ENCODE measurements around the gene HOMER3. TPM values are rescaled to one million over a fixed set of nuclear protein-coding genes. Genes with fewer than 3 reads are reported as not detected.

Gene HOMER3
- total and polyA plus RNA-seq, 9 of the 15 experiments (the other 6 are each of a cell fraction or from before 2014, with no cell fraction given), result 1.3 to 5.1 (median 3.7) TPM; not detected in 2

DNA sequence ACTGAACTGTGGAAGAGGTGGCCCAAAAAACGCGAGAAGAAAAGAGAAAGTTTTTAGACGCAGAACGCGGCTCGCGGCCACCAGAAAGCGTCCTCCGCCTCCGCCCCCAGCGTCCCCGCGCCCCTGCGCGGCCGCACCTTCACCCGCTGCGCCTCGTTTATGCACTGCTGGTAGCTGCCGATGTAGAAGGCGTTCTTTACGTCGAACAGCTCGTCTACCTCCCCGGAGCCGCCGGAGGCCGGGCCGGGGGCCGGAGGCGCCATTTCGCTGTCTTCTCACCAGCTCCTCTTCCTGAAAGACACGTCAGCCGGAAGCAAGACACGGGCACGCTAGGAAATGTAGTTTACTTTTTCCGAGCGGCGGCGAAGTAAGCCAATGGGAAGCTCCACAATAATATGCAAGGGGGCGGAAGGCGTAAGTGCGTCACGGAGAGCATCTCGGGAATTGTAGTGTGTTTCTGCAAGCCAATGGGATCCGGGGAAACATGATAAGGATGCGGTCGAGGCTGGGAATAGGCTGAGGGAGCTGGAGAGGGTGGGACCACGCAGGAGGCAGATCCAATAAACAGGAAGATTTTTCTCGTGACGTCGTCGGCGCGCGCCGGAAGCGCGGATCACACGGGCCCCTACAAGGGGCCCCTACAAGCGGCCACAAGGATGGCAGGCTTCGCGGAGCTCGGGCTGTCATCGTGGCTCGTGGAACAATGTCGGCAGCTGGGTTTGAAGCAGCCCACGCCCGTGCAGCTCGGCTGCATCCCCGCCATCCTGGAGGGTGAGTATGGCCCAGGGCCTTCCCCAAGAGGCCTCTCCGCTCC lies 21.7 kb downstream of the HOMER3 start, which contains the start of the genes COPE and DDX49 (continued):
- peak; percentile 65; the same call in 1 of the 2 replicates for TF ChIP-seq KAT8 (IDR thresholded peaks at IDR 0.05; ENCODE audit: low read depth)
- TF ChIP-seq BRD4 (IDR thresholded peaks at IDR 0.05), result 0 out of 2 replicates have a peak, but pooled peaks have one; percentile 38
- TF ChIP-seq KDM1A (IDR thresholded peaks at IDR 0.05), result no peak
- no peak for TF ChIP-seq NFIX (CRISPR knock-in tag; IDR thresholded peaks at IDR 0.05; ENCODE audit: low read depth)
- TF ChIP-seq HNRNPLL (IDR thresholded peaks at IDR 0.05; ENCODE audit: low read depth, low read length, poor library complexity, severe bottlenecking), result peak; percentile 54
- peak; percentile 95 for TF ChIP-seq PHF8 (IDR thresholded peaks at IDR 0.05; ENCODE audit: borderline replicate concordance, low read length)
- 0 out of 2 replicates have a peak, but pooled peaks have one; percentile 24 for TF ChIP-seq ZNF24 (IDR thresholded peaks at IDR 0.05)
- TF ChIP-seq ASH1L (IDR thresholded peaks at IDR 0.05; ENCODE audit: borderline replicate concordance, low read depth, partially characterized antibody), result peak; percentile 98
- TF ChIP-seq MCM3 (IDR thresholded peaks at IDR 0.05), result no peak
- peak; percentile 99 for TF ChIP-seq GABPA (tag; conservative IDR thresholded peaks at IDR 0.05; ENCODE audit: low read depth)
- TF ChIP-seq YY1 (IDR thresholded peaks at IDR 0.05; ENCODE audit: borderline replicate concordance in 1 of 3, control insufficient read depth in 1 of 3, extremely low read depth in 1 of 3, insufficient read depth in 3 of 3, insufficient read length in 1 of 3, insufficient replicate concordance in 2 of 3, low read depth in 1 of 3, low read length in 2 of 3), result peak; percentile 70 to 94 (median 88)
- TF ChIP-seq NCOA2 (IDR thresholded peaks at IDR 0.05; ENCODE audit: partially characterized antibody in 2 of 2), result no peak
- no peak for TF ChIP-seq PTBP1 (IDR thresholded peaks at IDR 0.05; ENCODE audit: low read depth, low read length)
- TF ChIP-seq, protein P1, sequence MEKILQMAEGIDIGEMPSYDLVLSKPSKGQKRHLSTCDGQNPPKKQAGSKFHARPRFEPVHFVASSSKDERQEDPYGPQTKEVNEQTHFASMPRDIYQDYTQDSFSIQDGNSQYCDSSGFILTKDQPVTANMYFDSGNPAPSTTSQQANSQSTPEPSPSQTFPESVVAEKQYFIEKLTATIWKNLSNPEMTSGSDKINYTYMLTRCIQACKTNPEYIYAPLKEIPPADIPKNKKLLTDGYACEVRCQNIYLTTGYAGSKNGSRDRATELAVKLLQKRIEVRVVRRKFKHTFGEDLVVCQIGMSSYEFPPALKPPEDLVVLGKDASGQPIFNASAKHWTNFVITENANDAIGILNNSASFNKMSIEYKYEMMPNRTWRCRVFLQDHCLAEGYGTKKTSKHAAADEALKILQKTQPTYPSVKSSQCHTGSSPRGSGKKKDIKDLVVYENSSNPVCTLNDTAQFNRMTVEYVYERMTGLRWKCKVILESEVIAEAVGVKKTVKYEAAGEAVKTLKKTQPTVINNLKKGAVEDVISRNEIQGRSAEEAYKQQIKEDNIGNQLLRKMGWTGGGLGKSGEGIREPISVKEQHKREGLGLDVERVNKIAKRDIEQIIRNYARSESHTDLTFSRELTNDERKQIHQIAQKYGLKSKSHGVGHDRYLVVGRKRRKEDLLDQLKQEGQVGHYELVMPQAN (IDR thresholded peaks at IDR 0.05; ENCODE audit: borderline replicate concordance), result peak; percentile 100
- TF ChIP-seq POLR3G (IDR thresholded peaks at IDR 0.05; ENCODE audit: extremely low read depth, insufficient read length, insufficient replicate concordance), result no peak
- TF ChIP-seq, protein P2, sequence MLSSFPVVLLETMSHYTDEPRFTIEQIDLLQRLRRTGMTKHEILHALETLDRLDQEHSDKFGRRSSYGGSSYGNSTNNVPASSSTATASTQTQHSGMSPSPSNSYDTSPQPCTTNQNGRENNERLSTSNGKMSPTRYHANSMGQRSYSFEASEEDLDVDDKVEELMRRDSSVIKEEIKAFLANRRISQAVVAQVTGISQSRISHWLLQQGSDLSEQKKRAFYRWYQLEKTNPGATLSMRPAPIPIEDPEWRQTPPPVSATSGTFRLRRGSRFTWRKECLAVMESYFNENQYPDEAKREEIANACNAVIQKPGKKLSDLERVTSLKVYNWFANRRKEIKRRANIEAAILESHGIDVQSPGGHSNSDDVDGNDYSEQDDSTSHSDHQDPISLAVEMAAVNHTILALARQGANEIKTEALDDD (IDR thresholded peaks at IDR 0.05), result no peak
- no peak for TF ChIP-seq ZNF263 (CRISPR knock-in tag; IDR thresholded peaks at IDR 0.05; ENCODE audit: borderline replicate concordance)
- TF ChIP-seq, protein P3, sequence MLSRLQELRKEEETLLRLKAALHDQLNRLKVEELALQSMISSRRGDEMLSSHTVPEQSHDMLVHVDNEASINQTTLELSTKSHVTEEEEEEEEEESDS (CRISPR knock-in tag; IDR thresholded peaks at IDR 0.05), result no peak
- TF ChIP-seq, protein P4, sequence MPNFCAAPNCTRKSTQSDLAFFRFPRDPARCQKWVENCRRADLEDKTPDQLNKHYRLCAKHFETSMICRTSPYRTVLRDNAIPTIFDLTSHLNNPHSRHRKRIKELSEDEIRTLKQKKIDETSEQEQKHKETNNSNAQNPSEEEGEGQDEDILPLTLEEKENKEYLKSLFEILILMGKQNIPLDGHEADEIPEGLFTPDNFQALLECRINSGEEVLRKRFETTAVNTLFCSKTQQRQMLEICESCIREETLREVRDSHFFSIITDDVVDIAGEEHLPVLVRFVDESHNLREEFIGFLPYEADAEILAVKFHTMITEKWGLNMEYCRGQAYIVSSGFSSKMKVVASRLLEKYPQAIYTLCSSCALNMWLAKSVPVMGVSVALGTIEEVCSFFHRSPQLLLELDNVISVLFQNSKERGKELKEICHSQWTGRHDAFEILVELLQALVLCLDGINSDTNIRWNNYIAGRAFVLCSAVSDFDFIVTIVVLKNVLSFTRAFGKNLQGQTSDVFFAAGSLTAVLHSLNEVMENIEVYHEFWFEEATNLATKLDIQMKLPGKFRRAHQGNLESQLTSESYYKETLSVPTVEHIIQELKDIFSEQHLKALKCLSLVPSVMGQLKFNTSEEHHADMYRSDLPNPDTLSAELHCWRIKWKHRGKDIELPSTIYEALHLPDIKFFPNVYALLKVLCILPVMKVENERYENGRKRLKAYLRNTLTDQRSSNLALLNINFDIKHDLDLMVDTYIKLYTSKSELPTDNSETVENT (CRISPR knock-in tag; IDR thresholded peaks at IDR 0.05), result peak; percentile 72; the same call in 1 of the 2 replicates
- TF ChIP-seq HNRNPUL1 (IDR thresholded peaks at IDR 0.05; ENCODE audit: low read length), result no peak
- no peak for TF ChIP-seq ZNF584 (CRISPR knock-in tag; IDR thresholded peaks at IDR 0.05; ENCODE audit: low read depth)
- TF ChIP-seq ZNF239 (CRISPR knock-in tag; IDR thresholded peaks at IDR 0.05), result no peak
